Measurements from ENCODE around the gene CALCB.
"Not testable (repeated sequence)": the region's sequence is repeated elsewhere in the genome, so short reads cannot be mapped to it uniquely, and the experiment has no call there.

The CALCB gene

DNA sequence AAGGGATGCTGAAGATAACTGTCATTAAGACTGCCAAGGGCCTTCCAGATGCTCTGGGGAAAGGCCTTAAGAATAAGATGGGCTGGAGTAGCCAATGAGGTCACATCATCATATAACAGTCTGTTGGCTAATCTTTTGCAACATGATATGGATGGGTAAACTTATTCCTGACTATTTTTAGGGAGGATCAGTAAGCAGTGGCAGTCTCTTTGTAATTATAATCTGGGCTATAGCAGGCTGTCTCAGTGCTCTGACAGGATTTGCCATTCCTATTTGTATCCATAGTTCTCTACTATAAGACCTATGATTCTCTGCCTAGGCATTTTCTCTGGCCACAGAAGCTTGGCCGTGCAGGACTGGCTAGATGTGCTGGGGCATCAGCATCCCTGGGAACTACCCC, 16.1 kb upstream of the CALCB start:
- no peak overlapping the region for H3K4me3 ChIP-seq (replicated peaks; ENCODE audit: low read depth, low read length)
- TF ChIP-seq, protein P1, sequence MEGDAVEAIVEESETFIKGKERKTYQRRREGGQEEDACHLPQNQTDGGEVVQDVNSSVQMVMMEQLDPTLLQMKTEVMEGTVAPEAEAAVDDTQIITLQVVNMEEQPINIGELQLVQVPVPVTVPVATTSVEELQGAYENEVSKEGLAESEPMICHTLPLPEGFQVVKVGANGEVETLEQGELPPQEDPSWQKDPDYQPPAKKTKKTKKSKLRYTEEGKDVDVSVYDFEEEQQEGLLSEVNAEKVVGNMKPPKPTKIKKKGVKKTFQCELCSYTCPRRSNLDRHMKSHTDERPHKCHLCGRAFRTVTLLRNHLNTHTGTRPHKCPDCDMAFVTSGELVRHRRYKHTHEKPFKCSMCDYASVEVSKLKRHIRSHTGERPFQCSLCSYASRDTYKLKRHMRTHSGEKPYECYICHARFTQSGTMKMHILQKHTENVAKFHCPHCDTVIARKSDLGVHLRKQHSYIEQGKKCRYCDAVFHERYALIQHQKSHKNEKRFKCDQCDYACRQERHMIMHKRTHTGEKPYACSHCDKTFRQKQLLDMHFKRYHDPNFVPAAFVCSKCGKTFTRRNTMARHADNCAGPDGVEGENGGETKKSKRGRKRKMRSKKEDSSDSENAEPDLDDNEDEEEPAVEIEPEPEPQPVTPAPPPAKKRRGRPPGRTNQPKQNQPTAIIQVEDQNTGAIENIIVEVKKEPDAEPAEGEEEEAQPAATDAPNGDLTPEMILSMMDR (IDR thresholded peaks at IDR 0.05; ENCODE audit: low read depth, low read length, missing control alignments): no peak
- DNase-seq (ENCODE audit: extremely low read depth, low read depth): no peak

DNA sequence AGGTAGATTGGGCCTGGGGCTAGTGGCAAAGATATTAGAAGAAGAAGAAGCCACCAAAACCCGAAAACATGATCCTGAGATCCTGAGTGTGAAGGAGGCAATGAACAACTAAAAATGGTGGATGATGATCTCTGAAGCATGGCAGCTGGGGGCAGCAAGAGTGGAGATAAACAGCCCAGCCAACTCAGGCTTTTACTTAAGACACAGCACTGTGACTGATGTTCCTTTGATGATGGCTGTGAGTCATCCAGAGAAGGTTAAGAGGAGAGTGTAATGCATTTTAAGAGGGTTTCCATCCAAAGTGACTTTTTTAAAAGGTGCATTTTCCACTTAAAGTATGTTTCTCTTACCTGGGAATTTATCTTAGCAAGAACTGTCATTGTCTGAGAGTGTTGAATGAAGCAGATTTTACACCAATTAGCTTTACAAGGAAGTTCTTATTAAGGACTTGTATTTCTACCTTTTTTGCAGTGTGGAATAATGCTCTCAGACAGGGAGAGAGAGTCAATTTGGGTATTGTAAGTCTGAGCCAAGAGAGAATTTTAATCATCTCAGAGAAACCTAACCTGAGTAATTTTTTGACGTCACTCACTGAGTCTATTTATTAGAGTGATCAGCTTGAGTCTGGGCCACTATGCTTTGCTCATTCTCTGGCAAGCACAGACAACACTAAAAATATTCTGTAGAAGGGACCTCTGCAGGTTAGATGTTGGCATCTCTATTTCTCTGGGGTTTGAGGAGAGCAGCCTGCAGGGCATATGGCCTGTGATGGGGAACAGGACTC, 14.1 kb upstream of the CALCB start:
- DNase-seq (ENCODE audit: extremely low read depth, low read depth): no peak
- no peak overlapping the region for H3K4me3 ChIP-seq (replicated peaks; ENCODE audit: low read depth, low read length)
- TF ChIP-seq, protein P1 (IDR thresholded peaks at IDR 0.05; ENCODE audit: low read depth, low read length, missing control alignments): no peak

DNA sequence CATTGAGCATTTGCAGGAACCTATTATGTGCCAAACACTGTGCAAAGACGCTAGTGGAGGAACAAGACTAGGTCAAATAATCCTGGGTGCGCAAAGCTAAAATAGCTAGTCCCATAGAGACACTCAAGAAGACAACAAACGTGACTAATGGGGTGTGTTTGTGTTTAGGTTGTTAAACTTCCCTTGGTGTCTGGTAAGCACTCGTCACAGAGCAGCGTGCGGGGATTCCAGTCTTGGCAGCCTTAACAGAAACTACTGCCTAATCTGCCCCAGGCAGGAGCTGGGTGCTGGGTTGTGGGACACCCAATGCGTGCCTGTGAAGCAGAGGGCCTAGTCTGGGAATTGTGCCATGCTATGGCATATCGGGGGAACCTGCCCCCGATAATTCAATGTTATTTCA, 10.8 kb upstream of the CALCB start:
- no peak for DNase-seq (ENCODE audit: extremely low read depth, low read depth)
- TF ChIP-seq, protein P1 (IDR thresholded peaks at IDR 0.05; ENCODE audit: low read depth, low read length, missing control alignments): no peak
- H3K4me3 ChIP-seq (replicated peaks; ENCODE audit: low read depth, low read length): no peak overlapping the region

DNA sequence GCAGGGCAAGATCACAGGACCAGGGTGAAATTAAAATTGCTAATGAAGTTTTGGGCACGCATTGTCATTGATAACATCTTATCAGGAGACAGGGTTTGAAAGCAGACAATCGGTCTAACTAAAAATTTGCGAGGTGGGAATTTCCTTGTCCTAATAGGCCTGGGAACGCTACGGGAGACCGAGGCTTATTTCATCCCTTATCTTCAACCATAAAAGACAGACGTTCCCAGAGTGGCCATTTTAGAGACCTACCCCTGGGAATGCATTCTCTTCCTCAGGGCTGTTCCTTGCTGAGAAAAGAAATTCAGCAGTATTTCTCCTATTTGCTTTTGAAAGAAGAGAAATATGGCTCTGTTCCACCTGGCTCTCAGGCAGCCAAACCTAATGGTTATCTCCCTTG, 3.6 kb upstream of the CALCB start:
- H3K4me3 ChIP-seq (replicated peaks; ENCODE audit: low read depth, low read length); DNase-seq (ENCODE audit: extremely low read depth, low read depth): not testable (repeated sequence)

DNA sequence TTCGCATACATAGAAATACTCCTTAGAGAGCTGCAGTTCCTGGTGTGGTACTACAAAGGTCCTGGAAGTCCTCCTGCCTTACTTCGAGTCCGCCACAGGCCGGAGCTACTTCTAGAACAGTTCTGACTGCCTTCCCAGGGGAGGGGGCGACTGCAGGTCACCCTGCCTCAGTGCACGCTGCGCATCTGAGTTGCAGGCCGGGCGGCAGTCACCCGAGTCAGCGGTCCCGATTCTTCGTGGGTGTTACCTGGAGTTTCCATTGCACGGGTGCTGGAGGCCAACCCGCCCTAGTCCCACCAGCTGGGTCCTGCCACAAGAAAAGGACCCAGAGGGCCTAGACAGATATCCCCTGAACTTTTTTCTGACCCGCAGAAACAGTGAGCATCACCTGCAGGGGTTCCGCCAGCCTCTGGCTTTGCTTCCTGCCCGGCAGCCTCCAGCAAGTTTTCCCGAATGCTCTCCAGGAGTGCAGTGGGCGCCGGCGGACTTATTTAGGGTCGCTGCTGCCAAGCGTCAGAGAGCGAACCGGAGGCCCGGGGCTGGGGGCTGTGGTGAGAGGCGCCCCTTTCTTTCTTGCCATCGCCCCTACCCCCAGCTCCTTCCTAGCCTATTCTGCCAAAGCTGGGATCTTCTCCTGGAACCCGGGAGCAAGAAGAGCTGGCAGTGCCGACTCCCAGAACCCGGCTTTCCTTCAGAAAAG, 1.7 kb upstream of the CALCB start:
- no peak overlapping the region for H3K4me3 ChIP-seq (replicated peaks; ENCODE audit: low read depth, low read length)
- TF ChIP-seq, protein P1 (IDR thresholded peaks at IDR 0.05; ENCODE audit: low read depth, low read length, missing control alignments): no peak
- DNase-seq (ENCODE audit: extremely low read depth, low read depth): no peak

DNA sequence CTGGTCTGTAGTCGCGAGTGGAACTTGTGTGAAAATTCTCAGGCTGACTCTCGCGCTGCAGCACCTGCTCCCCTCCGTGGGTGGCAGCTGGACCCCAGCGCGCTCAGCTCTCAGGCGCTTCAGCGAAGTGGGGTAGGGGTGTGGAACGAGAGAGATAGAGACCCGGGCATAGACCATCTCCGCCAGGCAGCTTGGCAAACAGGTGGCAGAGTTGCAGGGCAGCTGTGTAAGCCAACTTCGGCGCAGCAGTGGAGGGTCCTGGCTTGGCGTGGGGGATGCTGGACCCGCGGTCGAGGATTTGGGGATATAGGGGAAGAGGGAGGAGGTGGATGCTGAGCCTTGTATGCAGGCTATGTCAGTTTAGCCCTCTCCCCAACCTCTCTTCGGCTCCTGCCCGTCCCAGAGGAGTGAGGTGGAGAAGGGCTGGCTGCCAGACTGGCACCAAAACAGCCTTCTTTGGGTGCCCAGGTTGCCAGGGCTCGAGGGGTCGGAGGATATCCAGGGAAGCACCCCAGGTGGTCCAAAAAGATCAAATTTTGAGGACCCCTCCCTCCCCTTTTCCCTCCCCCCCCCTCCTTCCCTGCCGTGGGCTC, 746 bp upstream of the CALCB start:
- TF ChIP-seq, protein P1 (IDR thresholded peaks at IDR 0.05; ENCODE audit: low read depth, low read length, missing control alignments): no peak
- DNase-seq (ENCODE audit: extremely low read depth, low read depth): no peak
- H3K4me3 ChIP-seq (replicated peaks; ENCODE audit: low read depth, low read length): no peak overlapping the region

Measured in HFF-Myc (cell line).